IMR-90 (cell line): ENCODE data around the gene ABCB4. TPM values are rescaled to one million over a fixed set of nuclear protein-coding genes. Genes with fewer than 3 reads are reported as not detected.

ENCODE experiments used
- ATAC-seq: fragments of 200-7000 bp; cut with Tn5 transposase; 2 replicates; pipeline ENCODE4 v1.9.1; 2020; ENCODE audit warnings: low read depth, mild to moderate bottlenecking, moderate library complexity
- BruUV-seq: library from RNA; stranded (reverse); fragments of 400-500 nt; replicated peaks from 2 replicates; lab custom pipeline; 2021; lab: Mats Ljungman, UMichigan
- CTCF ChIA-PET: fragments of 300-600 bp; formaldehyde crosslinking; extraction: SDS; loops from one replicate; lab custom pipeline; 2021; ENCODE audit warnings: antibody characterized with exemption; lab: Yijun Ruan, JAX
- POLR2A ChIA-PET: fragments of 300-600 bp; sonication (Branson Sonifier 250); formaldehyde crosslinking; loops from one replicate; lab custom pipeline; 2022; ENCODE audit warnings: antibody characterized with exemption; ENCODE audit not compliant: unreplicated experiment; lab: Charles Lee
- DNase-seq: peaks from one replicate; pipeline ENCODE4 v3.0.0; 2013
- H2AFZ ChIP-seq: replicated peaks from 2 replicates; pipeline ENCODE3; 2013; ENCODE audit warnings: low read length, mild to moderate bottlenecking; ENCODE audit not compliant: poor library complexity
- H2AK5ac ChIP-seq: 2 replicates; pipeline ENCODE4 v1.6.1; 2013; ENCODE audit warnings: low read depth, low read length, inconsistent platforms
- H2AK9ac ChIP-seq: replicated peaks from 2 replicates; pipeline ENCODE3; 2013; ENCODE audit warnings: mild to moderate bottlenecking, low read depth, low read length, moderate library complexity; ENCODE audit not compliant: poor library complexity
- H2BK120ac ChIP-seq: 2 replicates; pipeline ENCODE4 v1.6.1; 2013; ENCODE audit warnings: low read depth, low read length, inconsistent platforms
- H2BK15ac ChIP-seq: 3 replicates; pipeline ENCODE4 v1.6.1; 2013; ENCODE audit warnings: low read depth, low read length, inconsistent platforms
- H2BK20ac ChIP-seq: 2 replicates; pipeline ENCODE4 v1.6.1; 2013; ENCODE audit warnings: low read depth, mild to moderate bottlenecking, inconsistent platforms, low read length, moderate library complexity
- H2BK5ac ChIP-seq: 2 replicates; pipeline ENCODE4 v1.6.1; 2013; ENCODE audit warnings: mild to moderate bottlenecking, low read depth, low read length, inconsistent platforms; ENCODE audit not compliant: poor library complexity, severe bottlenecking
- H3K14ac ChIP-seq: replicated peaks from 2 replicates; pipeline ENCODE4 v1.6.1; 2013; ENCODE audit warnings: low read depth, low read length, inconsistent platforms
- H3K18ac ChIP-seq: 2 replicates; pipeline ENCODE4 v1.6.1; 2013; ENCODE audit warnings: low read depth, low read length, control low read depth
- H3K23ac ChIP-seq: 2 replicates; pipeline ENCODE4 v1.6.1; 2013; ENCODE audit warnings: low read depth, low read length, inconsistent platforms
- H3K27ac ChIP-seq: 2 replicates; pipeline ENCODE4 v1.5.1; 2013; ENCODE audit warnings: mild to moderate bottlenecking, control low read depth, low read length; ENCODE audit not compliant: insufficient read depth
- H3K27me3 ChIP-seq: 2 replicates; pipeline ENCODE4 v1.6.1; 2013; ENCODE audit warnings: low read length; ENCODE audit not compliant: control insufficient read depth, insufficient read depth
- H3K36me3 ChIP-seq: 2 replicates; pipeline ENCODE4 v1.6.1; 2013; ENCODE audit warnings: low read length, mixed read lengths; ENCODE audit not compliant: control insufficient read depth, insufficient read depth
- H3K4ac ChIP-seq: 2 replicates; pipeline ENCODE4 v1.6.1; 2013; ENCODE audit warnings: low read depth, low read length, inconsistent platforms
- H3K4me1 ChIP-seq: 2 replicates; pipeline ENCODE4 v1.6.1; 2013; ENCODE audit warnings: low read length, mixed read lengths; ENCODE audit not compliant: control insufficient read depth, insufficient read depth
- H3K4me2 ChIP-seq: 2 replicates; pipeline ENCODE4 v1.6.1; 2013; ENCODE audit warnings: low read depth, mild to moderate bottlenecking, control low read depth, low read length, moderate library complexity
- H3K4me3 ChIP-seq: 2 replicates; pipeline ENCODE4 v1.5.1; 2013; ENCODE audit warnings: low read depth, mild to moderate bottlenecking, control low read depth, low read length, moderate library complexity; ENCODE audit not compliant: insufficient read depth
- H3K56ac ChIP-seq: 2 replicates; pipeline ENCODE4 v1.6.1; 2013; ENCODE audit warnings: low read length, inconsistent platforms; ENCODE audit not compliant: insufficient read depth; ENCODE audit errors: extremely low read depth
- H3K79me1 ChIP-seq, 2 experiments: 2 replicates each; pipeline ENCODE4 v1.6.1; 2013; ENCODE audit warnings: low read length in 2 of 2, inconsistent platforms in 1 of 2, low read depth in 1 of 2
- H3K9ac ChIP-seq: 2 replicates; pipeline ENCODE4 v1.6.1; 2013; ENCODE audit warnings: low read depth, low read length, control low read depth
- H3K9me1 ChIP-seq: 2 replicates; pipeline ENCODE4 v1.6.1; 2013; ENCODE audit warnings: low read length, inconsistent platforms; ENCODE audit not compliant: insufficient read depth
- H3K9me3 ChIP-seq: 2 replicates; pipeline ENCODE4 v1.6.1; 2013; ENCODE audit warnings: low read length; ENCODE audit not compliant: control insufficient read depth, insufficient read depth
- H4K20me1 ChIP-seq: 2 replicates; pipeline ENCODE4 v1.6.1; 2013; ENCODE audit warnings: low read length, inconsistent platforms; ENCODE audit not compliant: insufficient read depth
- H4K5ac ChIP-seq: 2 replicates; pipeline ENCODE4 v1.6.1; 2013; ENCODE audit warnings: mild to moderate bottlenecking, low read depth, low read length, control low read depth
- H4K8ac ChIP-seq, 2 experiments: 2 replicates each; pipeline ENCODE4 v1.6.1; 2013; ENCODE audit warnings: low read depth in 2 of 2, low read length in 2 of 2, control low read depth in 1 of 2, inconsistent platforms in 1 of 2
- H4K91ac ChIP-seq: 2 replicates; pipeline ENCODE4 v1.6.1; 2013; ENCODE audit warnings: low read depth, low read length, inconsistent platforms; ENCODE audit not compliant: insufficient read depth
- CHD1 ChIP-seq: IDR thresholded peaks from 2 replicates; pipeline ENCODE4 v1.6.1; 2012; ENCODE audit warnings: low read depth, low read length, improper control_type of control experiment
- FOS ChIP-seq: fragments of 150-350 bp; IDR thresholded peaks from 2 replicates; pipeline ENCODE4 v1.6.1; 2016; ENCODE audit warnings: low read depth, low read length
- MAFK ChIP-seq: IDR thresholded peaks from 2 replicates; pipeline ENCODE4 v1.6.1; 2012; ENCODE audit warnings: low read depth, low read length, improper control_type of control experiment
- WGBS, 2 experiments: methylation state at CpG; one replicate each; pipeline versions ENCODE4 v1.1.5 to v1.1.7; 2013; ENCODE audit warnings: missing lambda C conversion rate in 2 of 2; ENCODE audit not compliant: insufficient read length in 1 of 2; ENCODE audit errors: extremely low coverage in 2 of 2; 5-methylcytosine and 5-hydroxymethylcytosine counted together
- dilution Hi-C: fragments of 300-500 bp; cut with HindIII; formaldehyde crosslinking; loops from one replicate; pipeline ENCODE4 v1.14.3; 2018; ENCODE audit warnings: low sequenced_read_pairs; ENCODE audit not compliant: unreplicated experiment
- in situ Hi-C: fragments of 300-500 bp; cut with MboI; formaldehyde crosslinking; loops from 3 replicates; pipeline ENCODE4 v1.14.3; 2019; ENCODE audit warnings: low sequenced_read_pairs, inconsistent platforms, mixed read lengths
- intact Hi-C: fragments of 100-400 bp; cut with micrococcal nuclease; formaldehyde crosslinking; loops from 2 replicates; pipeline ENCODE4 v1.10.0; 2022
- polyA plus RNA-seq, 3 experiments: library from polyadenylated mRNA; depleted of rRNA; stranded (reverse); fragments of >200 nt; gene quantifications; 2 replicates each; pipeline ENCODE4 v1.2.3, GENCODE V29; 2012; ENCODE audit warnings: low replicate concordance in 1 of 3
- total RNA-seq: library from RNA; depleted of rRNA; stranded (reverse); fragments of >200 nt; gene quantifications from 2 replicates; pipeline ENCODE4 v1.2.3, GENCODE V29; 2012

The ABCB4 gene
- total and polyA plus RNA-seq, 2 of the 4 experiments (the other 2 are of a cell fraction), result not detected

DNA sequence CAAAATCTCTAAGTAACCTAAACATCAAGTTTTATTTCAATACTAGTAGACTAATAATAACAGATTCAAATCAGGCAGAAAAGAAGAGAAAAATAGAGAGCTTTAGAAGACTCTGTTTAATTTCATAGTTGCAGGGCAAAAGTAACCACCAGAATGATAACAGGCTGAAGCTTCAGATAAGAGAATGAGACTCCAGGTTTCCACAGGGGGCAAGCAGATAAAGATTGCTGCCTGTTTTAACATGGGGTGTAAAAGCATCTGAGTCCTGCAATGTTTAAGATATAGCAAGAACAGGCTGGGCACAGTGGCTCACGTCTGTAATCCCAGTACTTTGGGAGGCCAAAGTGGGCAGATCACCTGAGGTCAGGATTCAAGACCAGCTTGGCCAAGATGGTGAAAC lies 119.0 kb downstream of the ABCB4 start:
- ChIA-PET CTCF (no interaction called here), POLR2A (no interaction called here)
- BruUV-seq, result no TSS peak
- H3K23ac ChIP-seq, result no peak overlapping the region
- intact Hi-C loops, result no loop called here
- dilution Hi-C loops, result no loop called here
- in situ Hi-C loops, result no loop called here
- H3K9me3 ChIP-seq, result peaks cover 7% of the 10 kb centered on the region; the same call in 1 of the 2 replicates
- H3K36me3 ChIP-seq, result peaks cover 45% of the 10 kb centered on the region
- H3K27me3 ChIP-seq, result no peaks in the 10 kb centered on the region
- H3K4me2 ChIP-seq, result no peak overlapping the region
- H3K4me3 ChIP-seq, result no peak overlapping the region
- no peak for TF ChIP-seq MAFK
- no peak for TF ChIP-seq FOS
- TF ChIP-seq CHD1, result no peak
- ATAC-seq (no peak), DNase-seq (no peak)
- H3K9me1 ChIP-seq, result no peaks in the 10 kb centered on the region
- H3K18ac ChIP-seq, result no peak overlapping the region
- no peak overlapping the region for H2BK15ac ChIP-seq
- no peaks in the 10 kb centered on the region for H4K20me1 ChIP-seq
- no peak overlapping the region for H3K56ac ChIP-seq
- H3K14ac ChIP-seq, result no peak overlapping the region
- H2BK120ac ChIP-seq, result no peak overlapping the region
- H4K8ac ChIP-seq, result no peak overlapping the region
- no peak overlapping the region for H4K91ac ChIP-seq
- H3K27ac ChIP-seq, result no peak overlapping the region
- no peak overlapping the region for H4K5ac ChIP-seq
- no CpG with 5 or more reads among the region's 1 CpG for WGBS, 2 experiments
- H2BK20ac ChIP-seq, result no peak overlapping the region
- no peak overlapping the region for H3K4ac ChIP-seq
- H2AK5ac ChIP-seq, result no peak overlapping the region
- H2BK5ac ChIP-seq, result no peak overlapping the region
- H2AK9ac ChIP-seq, result no peak overlapping the region
- H2AFZ ChIP-seq, result no peak overlapping the region
- H3K79me1 ChIP-seq, result peaks cover 0 to 3% of the 10 kb centered on the region in 2 experiments; a peak in 3 of 4 replicates
- H3K4me1 ChIP-seq, result no peaks in the 10 kb centered on the region
- H3K9ac ChIP-seq, result no peak overlapping the region
